ENCODE data around the gene CEP128.
"Not testable (repeated sequence)": the region's sequence is repeated elsewhere in the genome, so short reads cannot be mapped to it uniquely, and the experiment has no call there.

CEP128 gene

GRCh38 chr14:80956102-80956501 lies 14.6 kb upstream of the CEP128 start:
- in situ Hi-C loops (cut with HindIII; ENCODE audit: low pct_ligation_motif_present, low pct_unique_long_range_greater_than_20kb, low sequenced_read_pairs) = no loop called here
- DNase-seq = no peak

- no peak for DNase-seq
These were observed 13.9 kb upstream of the CEP128 start, which contains the start of gene TSHR for GRCh38 chr14:80955416-80955941. TSS of gene TSHR (plus strand) at chr14:80955621. CDS start at chr14:80955681, 60 bp downstream.

GRCh38 chr14:80954687-80955299 lies 13.3 kb upstream of the CEP128 start:
- in situ Hi-C loops (cut with HindIII; ENCODE audit: low pct_ligation_motif_present, low pct_unique_long_range_greater_than_20kb, low sequenced_read_pairs) = no loop called here

More at GRCh38 chr14:80955416-80955941, 13.9 kb upstream of the CEP128 start, which contains the start of gene TSHR:
- in situ Hi-C loops (cut with HindIII; ENCODE audit: low pct_ligation_motif_present, low pct_unique_long_range_greater_than_20kb, low sequenced_read_pairs) = no loop called here

GRCh38 chr14:80953211-80953610 lies 11.7 kb upstream of the CEP128 start:
- DNase-seq; in situ Hi-C loops (cut with HindIII; ENCODE audit: low pct_ligation_motif_present, low pct_unique_long_range_greater_than_20kb, low sequenced_read_pairs): not testable (repeated sequence)

More at GRCh38 chr14:80954687-80955299, 13.3 kb upstream of the CEP128 start:
- DNase-seq = peak; percentile 70

- in situ Hi-C loops (cut with HindIII; ENCODE audit: low pct_ligation_motif_present, low pct_unique_long_range_greater_than_20kb, low sequenced_read_pairs) = no loop called here
- DNase-seq = no peak
These were observed 10.0 kb upstream of the CEP128 start for GRCh38 chr14:80951491-80951890.

- no peak for DNase-seq
These were observed 6.8 kb upstream of the CEP128 start for GRCh38 chr14:80948291-80948690.

GRCh38 chr14:80946797-80947196 lies 5.3 kb upstream of the CEP128 start:
- DNase-seq = no peak
- in situ Hi-C loops (cut with HindIII; ENCODE audit: low pct_ligation_motif_present, low pct_unique_long_range_greater_than_20kb, low sequenced_read_pairs) = no loop called here

More at GRCh38 chr14:80948291-80948690, 6.8 kb upstream of the CEP128 start:
- in situ Hi-C loops (cut with HindIII; ENCODE audit: low pct_ligation_motif_present, low pct_unique_long_range_greater_than_20kb, low sequenced_read_pairs) = no loop called here

- no peak for DNase-seq
- in situ Hi-C loops (cut with HindIII; ENCODE audit: low pct_ligation_motif_present, low pct_unique_long_range_greater_than_20kb, low sequenced_read_pairs) = no loop called here
These were observed 4.6 kb upstream of the CEP128 start for GRCh38 chr14:80946187-80946586.

GRCh38 chr14:80944861-80945617 lies 3.5 kb upstream of the CEP128 start:
- in situ Hi-C loops (cut with HindIII; ENCODE audit: low pct_ligation_motif_present, low pct_unique_long_range_greater_than_20kb, low sequenced_read_pairs) = no loop called here
- no peak for DNase-seq

- no peak for DNase-seq
- in situ Hi-C loops (cut with HindIII; ENCODE audit: low pct_ligation_motif_present, low pct_unique_long_range_greater_than_20kb, low sequenced_read_pairs) = no loop called here
These were observed 658 bp upstream of the CEP128 start for GRCh38 chr14:80942191-80942600.

GRCh38 chr14:80940146-80940545 lies 1.4 kb downstream of the CEP128 start:
- in situ Hi-C loops (cut with HindIII; ENCODE audit: low pct_ligation_motif_present, low pct_unique_long_range_greater_than_20kb, low sequenced_read_pairs) = no loop called here
- DNase-seq = no peak

GRCh38 chr14:80933686-80934085 lies 7.9 kb downstream of the CEP128 start:
- in situ Hi-C loops (cut with HindIII; ENCODE audit: low pct_ligation_motif_present, low pct_unique_long_range_greater_than_20kb, low sequenced_read_pairs) = no loop called here
- no peak for DNase-seq

GRCh38 chr14:80933282-80933681 lies 8.3 kb downstream of the CEP128 start:
- no peak for DNase-seq
- in situ Hi-C loops (cut with HindIII; ENCODE audit: low pct_ligation_motif_present, low pct_unique_long_range_greater_than_20kb, low sequenced_read_pairs) = no loop called here

GRCh38 chr14:80930836-80931389 lies 10.6 kb downstream of the CEP128 start:
- in situ Hi-C loops (cut with HindIII; ENCODE audit: low pct_ligation_motif_present, low pct_unique_long_range_greater_than_20kb, low sequenced_read_pairs) = no loop called here

GRCh38 chr14:80930095-80930494 lies 11.4 kb downstream of the CEP128 start:
- in situ Hi-C loops (cut with HindIII; ENCODE audit: low pct_ligation_motif_present, low pct_unique_long_range_greater_than_20kb, low sequenced_read_pairs) = no loop called here
- DNase-seq = no peak

More at GRCh38 chr14:80930836-80931389, 10.6 kb downstream of the CEP128 start:
- peak; percentile 90 for DNase-seq

- DNase-seq = no peak
- in situ Hi-C loops (cut with HindIII; ENCODE audit: low pct_ligation_motif_present, low pct_unique_long_range_greater_than_20kb, low sequenced_read_pairs) = no loop called here
These were observed 14.2 kb downstream of the CEP128 start for GRCh38 chr14:80927083-80927989.

- in situ Hi-C loops (cut with HindIII; ENCODE audit: low pct_ligation_motif_present, low pct_unique_long_range_greater_than_20kb, low sequenced_read_pairs) = no loop called here
These were observed 15.0 kb downstream of the CEP128 start for GRCh38 chr14:80926397-80927082.

More at GRCh38 chr14:80926397-80927082, 15.0 kb downstream of the CEP128 start:
- no peak for DNase-seq
